Stimulated activated CD4-positive, alpha-beta T cell treated with anti-CD3 and anti-CD28 coated beads, Interleukin-15, amount 100 ng/mL, for 48 hours (primary cell): ENCODE results near the gene PTPRN2.
"Not testable (repeated sequence)": the region's sequence is repeated elsewhere in the genome, so short reads cannot be mapped to it uniquely, and the experiment has no call there.

Source experiments
- DNase-seq, 2 donors: peaks; one replicate each; pipeline ENCODE4 v3.0.0-alpha.2; 2020; ENCODE audit warnings: low read depth in 2 of 2

The PTPRN2 gene

DNA sequence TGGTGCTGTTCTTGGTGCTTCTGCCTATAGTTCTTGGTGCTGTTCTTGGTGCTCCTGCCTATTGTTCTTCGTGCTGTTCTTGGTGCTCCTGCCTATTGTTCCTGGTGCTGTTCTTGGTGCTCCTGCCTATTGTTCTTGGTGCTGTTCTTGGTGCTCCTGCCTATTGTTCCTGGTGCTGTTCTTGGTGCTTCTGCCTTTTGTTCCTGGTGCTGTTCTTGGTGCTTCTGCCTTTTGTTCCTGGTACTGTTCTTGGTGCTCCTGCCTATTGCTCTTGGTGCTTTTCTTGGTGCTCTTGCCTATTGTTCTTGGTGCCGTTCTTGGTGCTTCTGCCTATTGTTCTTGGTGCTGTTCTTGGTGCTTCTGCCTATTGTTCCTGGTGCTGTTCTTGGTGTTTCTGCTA, 71.1 kb downstream of the PTPRN2 start:
- no peak for DNase-seq

DNA sequence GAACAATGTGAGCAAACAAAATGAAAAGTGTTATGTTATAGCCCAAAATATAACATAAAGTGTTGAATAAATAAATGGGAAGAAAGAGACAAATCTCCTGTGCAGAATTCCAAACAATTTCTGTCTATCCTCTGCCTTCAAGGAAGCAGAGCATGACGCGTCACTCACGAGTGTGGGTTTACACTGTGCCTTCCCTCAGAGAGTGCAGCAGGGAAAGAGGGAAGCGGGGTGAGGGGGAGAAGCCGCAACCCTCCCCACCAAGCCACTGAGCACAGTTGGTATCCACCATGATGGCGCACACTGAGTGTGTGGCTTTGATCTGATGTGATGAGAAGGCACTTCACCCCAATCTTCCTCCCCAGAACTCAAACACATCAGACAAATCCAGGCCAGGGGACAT, 74.8 kb downstream of the PTPRN2 start:
- no peak for DNase-seq

DNA sequence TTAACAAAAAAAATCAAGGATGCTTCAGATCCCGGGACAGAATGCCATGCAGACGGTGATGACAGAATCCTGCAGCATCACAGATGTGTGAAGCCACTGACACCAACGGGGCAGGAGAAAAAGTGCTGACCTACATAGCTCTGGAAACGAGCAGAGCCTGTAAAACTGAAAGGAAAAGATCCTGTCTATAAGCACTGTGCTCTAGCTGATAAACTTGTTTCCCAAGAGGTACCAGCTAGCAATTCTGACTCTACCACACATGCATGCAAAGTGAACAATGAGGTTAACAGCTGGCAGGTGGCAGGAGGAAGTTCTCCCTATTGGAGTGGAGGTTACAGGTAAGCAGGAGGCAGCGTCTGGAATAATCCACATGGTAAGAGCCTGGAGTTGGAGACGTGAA, 75.6 kb downstream of the PTPRN2 start:
- DNase-seq, result no peak

DNA sequence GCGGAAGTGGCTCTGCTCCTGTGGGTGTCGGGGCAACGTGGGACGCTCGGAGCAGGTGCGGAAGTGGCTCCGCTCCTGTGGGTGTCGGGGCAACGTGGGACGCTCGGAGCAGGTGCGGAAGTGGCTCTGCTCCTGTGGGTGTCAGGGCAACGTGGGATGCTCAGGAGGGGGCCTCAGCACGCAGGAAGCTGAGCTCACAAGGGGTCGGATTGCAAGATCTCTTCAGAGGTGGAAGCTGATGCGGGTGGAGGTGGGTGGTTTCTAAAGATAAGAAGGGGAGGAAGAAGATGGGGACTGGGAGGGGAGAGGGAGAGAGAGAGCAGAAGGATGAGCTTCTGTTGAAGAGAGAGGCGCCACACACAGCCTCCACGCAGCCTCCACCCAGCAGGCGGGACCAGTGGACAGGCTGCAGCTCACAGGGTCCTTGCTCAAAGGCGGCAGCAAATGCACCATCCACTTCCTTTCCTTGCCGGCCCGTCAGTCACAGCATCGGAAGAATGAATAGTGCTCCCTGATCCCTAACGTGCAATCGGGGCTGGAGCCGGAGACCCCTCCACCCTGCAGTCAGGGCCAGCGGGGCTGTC, 78.7 kb downstream of the PTPRN2 start:
- DNase-seq, result no peak

DNA sequence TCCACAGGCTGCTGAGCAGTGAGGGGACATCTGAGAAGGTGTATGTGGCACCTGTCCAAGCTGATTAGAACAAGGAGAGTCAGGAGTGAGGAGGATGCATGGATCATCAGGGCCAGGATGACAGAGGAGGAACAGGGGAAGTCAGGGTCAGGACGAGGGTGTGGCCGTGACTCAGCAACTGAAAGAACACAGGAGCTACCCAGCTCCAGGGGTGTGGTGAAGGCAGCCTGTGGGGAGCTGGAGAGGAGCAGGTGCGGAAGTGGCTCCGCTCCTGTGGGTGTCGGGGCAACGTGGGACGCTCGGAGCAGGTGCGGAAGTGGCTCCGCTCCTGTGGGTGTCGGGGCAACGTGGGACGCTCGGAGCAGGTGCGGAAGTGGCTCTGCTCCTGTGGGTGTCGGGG, 79.3 kb downstream of the PTPRN2 start:
- not testable (repeated sequence) for DNase-seq

DNA sequence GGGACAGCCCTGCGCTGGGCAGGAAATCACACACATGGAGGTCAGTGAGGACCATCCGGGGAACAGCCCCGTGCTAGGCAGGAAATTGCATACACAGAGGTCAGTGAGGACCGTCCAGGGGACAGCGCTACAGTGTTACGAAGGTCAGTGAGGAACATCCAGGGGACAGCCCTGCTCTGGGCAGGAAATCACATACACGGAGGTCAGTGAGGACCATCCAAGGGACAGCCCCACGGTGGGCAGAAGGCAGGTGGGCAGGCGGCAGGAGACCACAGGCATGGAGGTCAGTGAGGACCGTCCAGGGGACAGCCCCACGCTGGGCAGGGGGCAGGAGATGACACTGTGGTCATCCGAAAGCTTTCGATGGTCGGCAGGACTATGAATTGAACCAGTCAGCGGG, 79.7 kb downstream of the PTPRN2 start:
- no peak for DNase-seq

DNA sequence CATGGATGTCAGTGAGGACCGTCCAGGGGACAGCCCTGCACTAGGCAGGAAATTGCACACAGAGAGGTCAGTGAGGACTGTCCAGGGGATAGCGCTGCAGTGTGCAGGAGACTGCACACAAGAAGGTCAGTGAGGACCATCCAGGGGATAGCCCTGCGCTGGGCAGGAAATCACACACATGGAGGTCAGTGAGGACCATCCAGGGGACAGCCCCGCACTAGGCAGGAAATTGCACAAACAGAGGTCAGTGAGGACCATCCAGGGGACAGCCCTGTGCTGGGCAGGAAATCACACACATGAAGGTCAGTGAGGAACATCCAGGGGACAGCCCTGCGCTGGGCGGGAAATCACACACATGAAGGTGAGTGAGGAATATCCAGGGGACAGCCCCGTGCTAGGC, 80.4 kb downstream of the PTPRN2 start:
- DNase-seq, result not testable (repeated sequence)

DNA sequence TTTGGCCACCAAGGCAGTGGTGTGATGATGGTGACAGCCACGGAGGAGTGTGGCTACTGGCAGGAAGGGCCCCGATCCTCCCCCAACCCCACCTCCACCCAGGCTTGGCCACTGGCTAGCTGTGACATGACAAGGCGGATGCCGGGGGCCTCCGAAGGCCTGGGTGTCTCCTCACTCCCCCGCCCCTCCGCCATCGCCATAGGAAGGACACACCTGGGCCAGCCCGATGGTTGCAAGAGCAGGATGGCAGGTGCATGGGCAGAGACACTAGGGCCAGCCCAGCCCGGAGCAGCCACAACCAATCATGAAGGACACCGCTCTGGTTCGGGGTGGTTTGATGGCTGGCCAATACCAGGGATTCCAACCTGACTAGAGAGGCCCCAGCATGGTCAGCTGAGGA, 81.0 kb downstream of the PTPRN2 start:
- no peak for DNase-seq

DNA sequence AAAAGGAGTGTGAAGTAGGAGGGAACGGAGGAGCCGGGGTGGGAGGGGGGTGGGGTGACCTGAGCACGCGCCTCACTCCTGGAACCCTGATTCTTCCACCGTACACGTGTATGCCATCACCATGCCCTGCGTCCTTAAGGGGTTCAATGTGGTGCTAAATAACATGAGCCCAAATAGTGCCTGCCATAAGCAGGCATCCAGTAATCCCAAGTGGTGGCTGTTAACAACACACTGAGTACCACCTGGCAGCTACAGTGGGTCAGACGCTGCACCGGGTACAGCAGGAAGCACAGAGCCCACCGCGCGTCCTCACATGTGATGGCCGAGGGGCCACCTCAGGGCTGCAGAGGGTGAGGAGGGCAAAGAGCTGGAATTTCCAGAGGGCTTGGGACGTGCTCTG, 81.9 kb downstream of the PTPRN2 start:
- no peak for DNase-seq

DNA sequence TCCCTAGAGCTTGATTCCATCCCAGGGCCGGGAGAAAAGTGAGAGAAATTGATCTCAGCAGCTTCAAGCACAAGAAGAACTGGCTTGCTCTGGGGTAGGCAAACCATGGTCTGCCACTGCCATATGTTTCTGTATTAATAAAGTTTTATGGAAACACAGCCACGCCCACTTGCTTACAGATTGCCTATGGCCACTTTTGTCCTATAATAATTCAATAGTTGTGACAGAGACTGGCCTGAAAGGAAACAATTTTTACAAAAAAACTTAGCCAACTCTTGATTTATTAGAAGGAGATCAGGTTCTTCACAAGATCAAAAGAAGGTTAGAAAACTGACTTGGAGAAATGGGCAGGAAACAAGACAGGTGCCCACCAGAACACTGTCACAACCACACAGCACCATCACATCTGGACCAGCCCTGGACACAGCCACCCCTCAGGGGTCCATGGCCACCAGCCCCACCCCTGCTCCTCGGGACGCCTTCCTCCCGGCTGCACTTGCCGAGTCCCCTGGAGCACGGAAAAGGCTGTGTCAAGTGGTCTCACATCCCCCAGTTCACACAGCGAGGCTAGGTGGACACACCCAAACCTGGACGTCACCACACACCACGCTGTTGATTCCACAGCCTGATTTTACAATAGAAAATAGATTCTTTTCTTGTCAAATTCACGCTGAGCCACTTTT, 85.4 kb downstream of the PTPRN2 start:
- no peak for DNase-seq

DNA sequence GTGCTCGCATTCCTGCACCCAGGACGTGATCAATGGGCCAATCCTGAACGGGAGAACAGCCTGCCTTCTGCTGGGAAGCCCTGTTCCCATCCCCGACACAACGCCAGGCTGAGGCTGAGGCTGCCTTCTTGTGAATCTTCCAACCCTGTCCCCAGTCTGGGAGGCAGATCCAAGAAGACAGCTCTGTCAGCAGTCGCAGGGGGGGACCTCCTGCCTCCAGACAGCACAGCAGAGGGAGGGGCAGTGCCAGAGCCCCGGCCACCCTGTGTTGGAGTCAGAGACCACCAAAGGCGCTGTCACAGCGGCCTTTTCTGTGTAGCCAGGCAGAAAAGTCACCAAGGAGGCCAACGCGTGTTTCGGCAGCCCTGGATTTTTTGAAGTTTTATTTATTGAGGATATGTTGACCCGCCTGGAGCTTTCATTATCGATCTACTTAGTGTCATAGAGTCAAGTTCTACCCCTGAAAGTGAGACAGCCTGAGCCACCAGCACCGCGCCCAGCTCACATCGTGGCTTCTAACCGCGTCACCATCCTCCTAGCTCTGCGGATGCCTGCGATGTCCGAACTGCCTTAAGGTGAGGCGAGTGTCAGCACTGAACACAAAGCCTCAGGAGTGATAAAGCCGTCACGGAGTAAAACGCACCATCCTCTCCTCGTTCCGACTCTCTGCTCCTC, 86.1 kb downstream of the PTPRN2 start:
- DNase-seq, result no peak

DNA sequence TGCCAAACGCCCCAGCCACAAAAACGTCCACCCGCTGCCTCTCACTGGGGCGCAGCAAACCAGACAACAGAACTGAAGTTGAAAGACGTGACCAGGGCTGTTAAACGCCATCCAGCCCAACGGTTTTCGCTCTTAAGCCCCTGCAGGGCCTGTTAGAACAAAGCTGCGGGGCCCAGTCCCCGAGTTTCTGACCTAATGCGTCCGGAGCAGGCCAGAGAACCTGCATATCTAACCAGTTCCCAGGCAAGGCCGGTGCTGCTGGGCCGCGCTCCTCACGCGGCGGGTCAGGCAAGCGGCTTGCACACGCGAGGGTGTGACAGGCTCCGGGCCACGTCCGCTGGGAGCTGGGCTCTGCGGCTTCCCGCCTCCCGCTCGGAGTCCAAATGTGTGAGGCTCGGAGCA, 87.0 kb downstream of the PTPRN2 start:
- no peak for DNase-seq

DNA sequence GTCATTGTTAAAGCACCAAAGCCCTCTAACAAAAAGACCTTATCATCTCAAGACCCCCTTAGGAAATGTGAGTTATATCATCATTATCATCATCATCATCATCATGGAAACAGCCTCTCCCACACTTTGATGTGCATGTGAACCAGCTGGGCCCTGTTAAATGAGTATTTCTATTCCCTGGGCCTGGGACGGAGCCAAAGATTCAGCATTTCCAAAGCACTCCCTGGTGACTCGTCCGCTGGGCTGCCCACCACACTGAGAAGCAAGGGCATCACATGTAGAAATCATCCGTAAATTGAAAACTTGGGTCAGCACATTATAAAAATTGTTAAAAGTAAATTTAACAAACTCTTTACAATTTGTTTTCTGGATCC, 88.6 kb downstream of the PTPRN2 start:
- no peak for DNase-seq

DNA sequence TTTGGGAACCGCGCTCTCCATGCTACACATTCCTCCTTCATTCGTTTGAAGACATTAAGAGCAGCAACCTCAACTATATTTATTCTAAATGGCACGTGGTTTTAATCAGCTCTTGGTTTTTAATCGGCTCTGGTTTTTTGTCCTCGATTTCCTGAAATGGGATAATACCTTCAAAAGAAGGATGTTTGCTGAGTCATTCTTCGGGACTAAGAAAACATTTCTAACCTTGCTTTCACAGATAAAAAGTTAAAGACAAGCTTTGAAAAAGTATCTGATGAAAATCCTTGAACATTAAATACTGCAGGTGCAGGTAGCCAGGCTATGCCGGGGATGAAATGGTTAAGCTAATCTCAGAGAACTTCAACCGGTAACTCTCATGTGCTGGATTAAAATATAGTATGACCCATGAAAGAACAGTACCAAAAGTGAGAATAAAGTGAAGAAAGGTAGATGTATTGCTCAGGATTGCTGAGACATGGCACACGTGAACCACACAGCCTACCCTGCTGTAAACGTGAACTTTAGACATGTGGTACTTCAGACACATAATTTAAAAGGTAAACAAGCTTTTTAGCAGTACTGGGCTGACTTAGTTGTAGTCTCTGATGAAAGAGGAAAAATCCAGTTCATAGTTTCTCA, 89.1 kb downstream of the PTPRN2 start:
- no peak for DNase-seq

DNA sequence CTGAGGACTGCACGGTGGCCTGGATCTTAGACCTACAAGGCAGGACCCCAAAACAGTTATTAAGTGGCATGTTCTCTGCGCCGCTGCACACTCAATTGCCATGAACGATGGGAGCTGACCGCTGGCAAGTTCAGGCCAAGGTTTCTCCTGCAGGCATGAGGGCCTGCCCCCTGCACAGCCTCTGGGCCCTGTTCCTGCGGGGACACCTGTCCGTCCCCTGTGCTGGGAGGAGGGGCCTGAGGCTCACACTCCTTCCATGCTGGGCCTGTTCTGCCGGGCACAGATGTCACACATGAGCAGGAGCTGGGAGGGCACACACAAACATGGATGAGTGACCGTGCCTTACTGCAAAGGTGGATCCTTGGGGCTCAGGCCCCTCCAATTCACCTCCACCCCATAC, 90.0 kb downstream of the PTPRN2 start:
- DNase-seq, result no peak

DNA sequence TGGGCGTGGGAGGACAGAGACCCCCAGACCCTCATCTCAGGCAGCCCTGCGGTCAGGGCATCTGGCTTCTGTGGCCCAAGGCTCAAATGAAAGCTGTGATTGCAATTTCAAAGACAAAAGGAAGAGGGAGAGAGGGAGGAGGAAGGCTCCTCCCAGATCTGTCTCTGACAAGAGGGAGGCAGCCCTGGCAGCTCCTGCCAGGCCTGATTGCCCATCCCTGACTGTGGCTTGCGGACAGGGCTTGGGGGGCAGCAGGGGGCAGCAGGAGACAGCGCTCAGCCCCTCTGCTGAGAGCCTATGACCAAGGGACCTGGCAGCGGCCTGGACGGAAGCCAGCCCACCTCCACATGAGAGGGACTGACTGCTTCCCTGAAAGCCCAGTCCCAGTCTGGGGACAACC, 91.8 kb downstream of the PTPRN2 start:
- no peak for DNase-seq

DNA sequence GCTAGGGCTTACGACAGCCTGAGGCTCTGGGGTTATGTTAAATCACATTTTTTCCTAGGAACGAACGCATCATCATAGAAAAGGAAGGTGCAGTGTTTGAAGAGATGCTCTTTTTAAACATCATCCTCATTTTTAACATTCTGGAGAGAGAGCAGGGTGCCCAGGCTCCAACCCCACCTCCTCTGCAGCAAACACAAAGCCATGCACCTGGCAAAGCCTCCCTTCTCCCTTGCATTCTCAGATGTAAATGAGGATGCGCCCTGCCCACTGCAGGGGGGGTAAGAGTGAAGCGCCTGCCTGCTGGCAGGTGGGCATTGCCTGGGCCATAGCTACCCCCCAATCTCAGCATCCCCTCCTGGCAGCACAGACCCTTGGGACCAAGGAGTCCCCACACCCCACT, 92.4 kb downstream of the PTPRN2 start:
- no peak for DNase-seq

DNA sequence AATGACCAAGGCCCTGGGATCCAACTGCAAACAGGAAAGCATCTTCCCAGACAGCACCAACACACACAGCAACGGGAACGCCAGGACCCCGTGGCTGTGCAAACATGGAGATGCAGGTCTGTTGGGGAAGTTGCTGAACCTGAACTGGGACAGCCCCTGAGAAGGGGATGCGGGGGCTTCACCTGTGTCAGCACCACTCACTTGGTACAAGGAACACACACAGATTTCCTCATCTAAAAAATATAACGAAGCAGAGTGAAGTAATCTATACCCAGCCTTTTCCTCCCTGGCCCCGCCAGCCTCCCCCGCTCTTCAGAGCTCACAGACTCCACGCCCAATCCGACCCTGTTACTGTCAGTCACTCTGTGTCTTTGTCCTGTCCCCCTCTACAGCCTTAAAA, 93.0 kb downstream of the PTPRN2 start:
- DNase-seq, result no peak

DNA sequence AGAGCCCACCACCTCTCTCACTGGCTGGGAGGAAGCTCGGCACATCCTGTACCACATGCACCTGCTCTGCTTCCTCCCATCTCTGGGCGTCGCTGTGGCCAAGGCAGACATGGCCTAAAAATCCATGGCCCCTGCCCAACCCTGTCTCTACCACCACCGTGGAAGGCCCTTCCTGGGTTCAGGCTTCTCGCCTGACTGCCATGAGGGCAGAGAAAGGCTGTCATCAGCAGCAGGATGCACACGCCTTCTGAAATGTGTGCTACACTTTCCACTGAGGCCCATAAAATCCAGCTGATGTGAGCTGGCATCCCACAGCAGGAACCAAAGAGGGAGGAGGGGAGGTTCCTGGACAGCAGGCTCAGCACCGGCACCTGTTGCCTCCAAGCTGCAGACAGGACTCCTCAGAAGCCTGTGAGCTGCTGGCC, 93.4 kb downstream of the PTPRN2 start:
- peak in 1 of 2 donors; percentile 8 for DNase-seq

DNA sequence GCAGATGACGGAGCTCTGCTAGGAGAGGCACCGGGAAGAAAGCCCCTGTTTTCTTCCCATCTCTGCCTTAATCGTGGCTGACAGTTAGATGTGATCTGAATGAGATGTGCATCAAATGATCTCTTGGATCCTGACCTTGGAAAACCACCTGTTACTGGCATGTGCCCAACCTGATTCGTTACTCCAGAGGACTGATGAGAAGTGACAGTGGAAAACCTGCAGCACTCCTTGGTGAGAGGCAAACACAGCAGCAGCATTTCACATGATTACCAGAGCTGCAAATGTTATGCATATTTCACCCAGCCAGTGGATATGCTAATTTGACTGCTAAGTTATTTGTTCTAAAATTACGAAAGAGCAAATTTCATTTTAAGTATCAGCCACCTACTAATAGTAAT, 95.3 kb downstream of the PTPRN2 start:
- no peak for DNase-seq

DNA sequence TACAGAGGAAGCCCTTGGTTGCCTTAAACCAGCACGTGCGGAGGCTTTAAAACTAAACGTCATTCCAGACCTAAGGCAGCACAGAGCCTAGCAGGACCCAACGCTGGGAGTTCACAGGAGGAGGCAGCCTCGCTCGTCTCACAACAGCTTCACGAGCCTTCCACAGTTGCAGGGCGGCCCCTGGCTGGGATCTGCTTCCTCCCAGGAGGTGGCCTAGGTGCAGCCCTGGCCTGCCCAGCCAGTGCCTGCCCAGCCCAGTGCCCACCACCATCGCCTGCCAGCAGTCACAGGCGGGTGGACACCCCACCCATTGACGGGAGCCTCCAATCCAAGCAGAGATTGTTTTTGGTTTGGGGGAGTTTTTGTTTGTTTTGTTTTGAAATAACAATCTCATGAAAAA, 96.5 kb downstream of the PTPRN2 start:
- DNase-seq, result no peak

DNA sequence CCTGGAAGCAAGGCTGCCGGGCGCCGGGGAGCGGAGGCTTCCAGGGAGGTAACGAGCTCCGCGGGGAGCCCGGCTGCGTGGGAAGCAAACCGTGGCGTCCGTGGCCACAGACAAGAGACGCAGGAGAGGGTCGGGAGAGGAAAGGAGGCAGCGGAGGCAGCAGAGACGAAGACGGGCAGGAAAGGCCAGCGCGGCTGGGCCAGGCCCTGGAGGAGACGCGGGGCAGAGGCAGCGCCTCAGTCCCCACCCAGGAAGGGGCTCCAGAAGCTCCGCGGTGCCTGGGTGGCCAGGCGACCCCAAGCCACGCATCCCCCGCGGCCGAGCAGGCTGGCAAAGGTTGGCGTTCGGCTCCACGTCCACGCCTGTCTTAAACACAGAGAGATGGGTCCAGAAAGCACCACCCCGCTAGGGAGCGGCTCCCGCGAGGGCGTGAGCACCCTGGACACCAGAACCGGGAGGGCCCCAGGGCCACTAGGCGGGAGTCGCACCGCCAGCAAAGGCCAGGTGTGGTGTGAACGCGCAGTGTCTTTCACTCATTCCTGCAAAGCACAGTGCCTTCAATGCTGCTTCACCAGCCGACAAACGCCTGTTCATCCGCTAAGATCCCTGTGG, 97.3 kb downstream of the PTPRN2 start:
- no peak for DNase-seq
